ENCODE data around the gene CEACAM4.

- peak; percentile 86 to 92 for TF ChIP-seq CTCF (conservative IDR thresholded peaks at IDR 0.05 in 1 of 2, IDR thresholded peaks at IDR 0.05 in 1 of 2; ENCODE audit: low read depth in 1 of 2, low read length in 2 of 2)
- no peak for TF ChIP-seq EZH2 (IDR thresholded peaks at IDR 0.05; ENCODE audit: low read length, missing control alignments)
Observed at GRCh38 chr19:41641879-41642485, 15.1 kb upstream of the CEACAM4 start.
